Left ventricle myocardium inferior (tissue), 1 donor: ENCODE data around the gene PNMA5. TPM values are rescaled to one million over a fixed set of nuclear protein-coding genes. Genes with fewer than 3 reads are reported as not detected.

Experiments used
- DNase-seq: peaks from one replicate; pipeline ENCODE4 v3.0.0-alpha.2; 2020
- H3K27ac ChIP-seq: fragments of 200-600 bp; replicated peaks from 2 replicates; pipeline ENCODE4 v1.8.0; 2021
- H3K27me3 ChIP-seq: fragments of 200-600 bp; 2 replicates; pipeline ENCODE4 v1.8.0; 2021; ENCODE audit warnings: low read depth
- H3K36me3 ChIP-seq: fragments of 200-600 bp; 2 replicates; pipeline ENCODE4 v1.8.0; 2021
- H3K4me1 ChIP-seq: fragments of 200-600 bp; 2 replicates; pipeline ENCODE4 v1.8.0; 2021
- H3K4me3 ChIP-seq: fragments of 200-600 bp; 2 replicates; pipeline ENCODE4 v1.8.0; 2021; ENCODE audit warnings: mild to moderate bottlenecking, moderate library complexity
- H3K9me3 ChIP-seq: fragments of 200-600 bp; replicated peaks from 2 replicates; pipeline ENCODE4 v1.8.0; 2021
- CTCF ChIP-seq: fragments of 200-600 bp; IDR thresholded peaks from 2 replicates; pipeline ENCODE4 v1.8.0; 2021; ENCODE audit warnings: antibody characterized with exemption, mild to moderate bottlenecking, borderline replicate concordance
- intact Hi-C: fragments of 100-400 bp; cut with micrococcal nuclease; formaldehyde crosslinking; loops from one replicate; pipeline ENCODE4 v1.11.0; 2022
- total RNA-seq: library from RNA; stranded (reverse); fragmentation: NEBNext Ultra II Directional; extraction: Animal tissue kit (Norgen Biotek cat#: 25700); gene quantifications from one replicate; pipeline ENCODE4 v1.2.1, GENCODE V29; 2021
- donor health status: DM: no; HTN: yes; CAD: no; lungs with severe emphysema.

The PNMA5 gene
- total RNA-seq, 1 donor from 2014 or later = not detected

- Histone ChIP-seq H3K27ac (no peak overlapping the region), H3K27me3 (no peaks in the 10 kb centered on the region), H3K4me3 (no peak overlapping the region), H3K4me1 (no peaks in the 10 kb centered on the region), H3K36me3 (no peaks in the 10 kb centered on the region), H3K9me3 (no peaks in the 10 kb centered on the region)
- no peak for DNase-seq
- TF ChIP-seq CTCF = no peak
- intact Hi-C loops = no loop called here
Observed at GRCh38 chrX:152968193-152968592, 25.7 kb downstream of the PNMA5 start.

- Histone ChIP-seq H3K36me3 (no peaks in the 10 kb centered on the region), H3K4me1 (peaks cover 4% of the 10 kb centered on the region), H3K4me3 (no peak overlapping the region), H3K9me3 (no peaks in the 10 kb centered on the region), H3K27me3 (no peaks in the 10 kb centered on the region), H3K27ac (no peak overlapping the region)
- TF ChIP-seq CTCF = no peak
- no peak for DNase-seq
- intact Hi-C loops = no loop called here
Observed at GRCh38 chrX:152960115-152960514, 33.8 kb downstream of the PNMA5 start.

- no peak for TF ChIP-seq CTCF
- no peak for DNase-seq
- intact Hi-C loops = no loop called here
Observed at GRCh38 chrX:152959626-152960025, 34.3 kb downstream of the PNMA5 start.

GRCh38 chrX:152958524-152959465, 35.1 kb downstream of the PNMA5 start:
- peak overlapping the region; percentile 57 for H3K4me3 ChIP-seq
- TF ChIP-seq CTCF = peak; percentile 81
- intact Hi-C loops = no loop called here
- H3K36me3 ChIP-seq = no peaks in the 10 kb centered on the region
- H3K27ac ChIP-seq = peak overlapping the region; percentile 79
- H3K9me3 ChIP-seq = no peaks in the 10 kb centered on the region
- DNase-seq = peak; percentile 85
- peaks cover 4% of the 10 kb centered on the region for H3K4me1 ChIP-seq
- H3K27me3 ChIP-seq = no peaks in the 10 kb centered on the region

More at GRCh38 chrX:152959626-152960025, 34.3 kb downstream of the PNMA5 start:
- H3K27ac ChIP-seq = no peak overlapping the region
- H3K27me3 ChIP-seq = no peaks in the 10 kb centered on the region
- no peak overlapping the region for H3K4me3 ChIP-seq
- peaks cover 4% of the 10 kb centered on the region for H3K4me1 ChIP-seq
- no peaks in the 10 kb centered on the region for H3K36me3 ChIP-seq
- H3K9me3 ChIP-seq = no peaks in the 10 kb centered on the region

GRCh38 chrX:152958047-152958446, 35.9 kb downstream of the PNMA5 start:
- no peak for DNase-seq
- intact Hi-C loops = no loop called here
- H3K4me1 ChIP-seq = peaks cover 4% of the 10 kb centered on the region
- H3K36me3 ChIP-seq = no peaks in the 10 kb centered on the region
- no peaks in the 10 kb centered on the region for H3K9me3 ChIP-seq
- H3K27ac ChIP-seq = peak overlapping the region; percentile 79
- no peaks in the 10 kb centered on the region for H3K27me3 ChIP-seq
- no peak for TF ChIP-seq CTCF
- H3K4me3 ChIP-seq = peak overlapping the region; percentile 57
